Activated CD8-positive, alpha-beta memory T cell treated with anti-CD3 and anti-CD28 coated beads for 1 hour (primary cell): Measurements from ENCODE around the gene NUCB2.
"Not testable (repeated sequence)": the region's sequence is repeated elsewhere in the genome, so short reads cannot be mapped to it uniquely, and the experiment has no call there.

ENCODE experiments used
- DNase-seq, 2 donors: peaks; one replicate each; pipeline ENCODE4 v3.0.0-alpha.2; 2020; ENCODE audit warnings: low read depth in 1 of 2; ENCODE audit errors: extremely low read depth in 1 of 2

The NUCB2 gene

GRCh38 chr11:17268500-17268899, 8.0 kb upstream of the NUCB2 start:
- not testable (repeated sequence) for DNase-seq

GRCh38 chr11:17268902-17269301, 7.6 kb upstream of the NUCB2 start:
- no peak for DNase-seq

- DNase-seq, result no peak
Measured at GRCh38 chr11:17272801-17273200, 3.7 kb upstream of the NUCB2 start.

- DNase-seq, result no peak
Measured at GRCh38 chr11:17273211-17273610, 3.3 kb upstream of the NUCB2 start.

GRCh38 chr11:17273668-17274282, 2.8 kb upstream of the NUCB2 start:
- no peak for DNase-seq

GRCh38 chr11:17275400-17276235, 921 bp upstream of the NUCB2 start:
- no peak for DNase-seq

- DNase-seq, result peak in 1 of 2 donors; percentile 8
Measured at GRCh38 chr11:17277024-17277584, 565 bp downstream of the NUCB2 start.

- no peak for DNase-seq
Measured at GRCh38 chr11:17280494-17281127, 4.1 kb downstream of the NUCB2 start.

- DNase-seq, result no peak
Measured at GRCh38 chr11:17286332-17286731, 9.8 kb downstream of the NUCB2 start.

GRCh38 chr11:17287058-17287457, 10.5 kb downstream of the NUCB2 start:
- DNase-seq, result no peak

GRCh38 chr11:17291710-17292109, 15.2 kb downstream of the NUCB2 start:
- no peak for DNase-seq

- no peak for DNase-seq
Measured at GRCh38 chr11:17293311-17293710, 16.8 kb downstream of the NUCB2 start.

- no peak for DNase-seq
Measured at GRCh38 chr11:17294033-17294432, 17.5 kb downstream of the NUCB2 start.

- no peak for DNase-seq
Measured at GRCh38 chr11:17296852-17297559, 20.5 kb downstream of the NUCB2 start.

- DNase-seq, result no peak
Measured at GRCh38 chr11:17298302-17298701, 21.8 kb downstream of the NUCB2 start.

GRCh38 chr11:17300372-17300771, 23.8 kb downstream of the NUCB2 start:
- no peak for DNase-seq

- DNase-seq, result no peak
Measured at GRCh38 chr11:17313349-17314231, 37.1 kb downstream of the NUCB2 start.

- DNase-seq, result no peak
Measured at GRCh38 chr11:17314232-17314547, 37.7 kb downstream of the NUCB2 start.

GRCh38 chr11:17314904-17315426, 38.4 kb downstream of the NUCB2 start:
- no peak for DNase-seq
